Loucy (cell line): ENCODE measurements around the gene NUAK1.

Experiments used
- H2AFZ ChIP-seq: fragments of 200-600 bp; sonication (generic); 2 replicates; pipeline ENCODE4 v1.6.0; 2016; ENCODE audit warnings: antibody characterized with exemption, mild to moderate bottlenecking, low read length, moderate library complexity
- H3F3A ChIP-seq: fragments of 200-600 bp; 2 replicates; pipeline ENCODE4 v1.6.0; 2016; ENCODE audit warnings: antibody characterized with exemption, low read depth, mild to moderate bottlenecking
- H3K27me3 ChIP-seq: fragments of 200-600 bp; sonication (generic); 2 replicates; pipeline ENCODE4 v1.6.1; 2014; ENCODE audit warnings: low read length, mild to moderate bottlenecking; ENCODE audit not compliant: insufficient read depth, poor library complexity, severe bottlenecking
- H3K36me3 ChIP-seq: fragments of 200-600 bp; sonication (generic); 2 replicates; pipeline ENCODE4 v1.6.1; 2016; ENCODE audit warnings: low read length; ENCODE audit not compliant: insufficient read depth
- H3K4me1 ChIP-seq: fragments of 200-600 bp; sonication (generic); 2 replicates; pipeline ENCODE4 v1.5.1; 2014; ENCODE audit warnings: low read length, mild to moderate bottlenecking; ENCODE audit not compliant: insufficient read depth, poor library complexity, severe bottlenecking
- H3K4me2 ChIP-seq: fragments of 200-600 bp; sonication (generic); 2 replicates; pipeline ENCODE4 v1.6.0; 2014; ENCODE audit warnings: antibody characterized with exemption, low read length, low read depth, mild to moderate bottlenecking; ENCODE audit not compliant: poor library complexity, severe bottlenecking
- H3K4me3 ChIP-seq: fragments of 200-600 bp; sonication (generic); 2 replicates; pipeline ENCODE4 v1.5.1; 2014; ENCODE audit warnings: low read length, mild to moderate bottlenecking, mixed read lengths; ENCODE audit not compliant: poor library complexity, severe bottlenecking
- H3K79me2 ChIP-seq: fragments of 200-600 bp; sonication (generic); 2 replicates; pipeline ENCODE4 v1.6.1; 2014; ENCODE audit warnings: low read length; ENCODE audit not compliant: insufficient read depth
- H3K9ac ChIP-seq: fragments of 200-600 bp; sonication (generic); 2 replicates; pipeline ENCODE4 v1.6.0; 2014; ENCODE audit warnings: mild to moderate bottlenecking, low read depth, low read length, moderate library complexity; ENCODE audit not compliant: poor library complexity, severe bottlenecking
- H3K9me2 ChIP-seq: fragments of 200-600 bp; sonication (generic); replicated peaks from 2 replicates; pipeline ENCODE4 v1.6.1; 2016; ENCODE audit warnings: low read depth, low read length, mixed read lengths
- H3K9me3 ChIP-seq: fragments of 200-600 bp; sonication (generic); 2 replicates; pipeline ENCODE4 v1.6.1; 2014; ENCODE audit warnings: mild to moderate bottlenecking, antibody characterized with exemption, low read length, low read depth; ENCODE audit not compliant: insufficient read depth
- H4K20me1 ChIP-seq: fragments of 200-600 bp; sonication (generic); 2 replicates; pipeline ENCODE4 v1.6.0; 2014; ENCODE audit warnings: antibody characterized with exemption, low read length, mild to moderate bottlenecking; ENCODE audit not compliant: insufficient read depth, poor library complexity, severe bottlenecking
- CTCF ChIP-seq: fragments of 200-600 bp; sonication (generic); conservative IDR thresholded peaks from 2 replicates; pipeline ENCODE4 v1.5.1; 2014; ENCODE audit warnings: mild to moderate bottlenecking, antibody characterized with exemption, low read length
- EZH2phosphoT487 ChIP-seq: fragments of 200-600 bp; IDR thresholded peaks from 2 replicates; pipeline ENCODE4 v1.6.1; 2018; ENCODE audit warnings: antibody characterized with exemption, mild to moderate bottlenecking, moderate library complexity, borderline replicate concordance

NUAK1 gene

GRCh38 chr12:106062693-106063092, 76.1 kb downstream of the NUAK1 start:
- Histone ChIP-seq H2AFZ (no peak overlapping the region), H3K4me3 (no peak overlapping the region), H3K9me2 (no peaks in the 10 kb centered on the region), H3K4me2 (no peak overlapping the region), H4K20me1 (no peaks in the 10 kb centered on the region), H3K36me3 (no peaks in the 10 kb centered on the region), H3K9me3 (no peaks in the 10 kb centered on the region; the same call in 1 of the 2 replicates), H3K4me1 (no peaks in the 10 kb centered on the region), H3K27me3 (no peaks in the 10 kb centered on the region), H3F3A (no peaks in the 10 kb centered on the region), H3K9ac (no peak overlapping the region), H3K79me2 (no peaks in the 10 kb centered on the region)
- TF ChIP-seq CTCF (no peak), EZH2phosphoT487 (no peak)

- Histone ChIP-seq H3K4me3 (no peak overlapping the region), H3K4me2 (no peak overlapping the region), H2AFZ (no peak overlapping the region), H3K27me3 (no peaks in the 10 kb centered on the region), H3K79me2 (no peaks in the 10 kb centered on the region), H4K20me1 (no peaks in the 10 kb centered on the region), H3K4me1 (no peaks in the 10 kb centered on the region), H3K9ac (no peak overlapping the region), H3F3A (no peaks in the 10 kb centered on the region), H3K36me3 (no peaks in the 10 kb centered on the region), H3K9me3 (no peaks in the 10 kb centered on the region), H3K9me2 (no peaks in the 10 kb centered on the region)
- TF ChIP-seq CTCF: no peak
- TF ChIP-seq EZH2phosphoT487: no peak
These were observed 80.2 kb downstream of the NUAK1 start for GRCh38 chr12:106058256-106059182.

GRCh38 chr12:106054049-106054448, 84.7 kb downstream of the NUAK1 start:
- H3K4me3 ChIP-seq: no peak overlapping the region
- no peaks in the 10 kb centered on the region for H3K9me3 ChIP-seq
- H3K36me3 ChIP-seq: no peaks in the 10 kb centered on the region
- H3K79me2 ChIP-seq: no peaks in the 10 kb centered on the region
- H3K4me1 ChIP-seq: no peaks in the 10 kb centered on the region
- no peaks in the 10 kb centered on the region for H3K9me2 ChIP-seq
- TF ChIP-seq EZH2phosphoT487 (no peak), CTCF (no peak)
- no peaks in the 10 kb centered on the region for H3F3A ChIP-seq
- H4K20me1 ChIP-seq: no peaks in the 10 kb centered on the region
- H3K9ac ChIP-seq: no peak overlapping the region
- no peak overlapping the region for H2AFZ ChIP-seq
- no peak overlapping the region for H3K4me2 ChIP-seq
- no peaks in the 10 kb centered on the region for H3K27me3 ChIP-seq
